MM.1S (cell line): Measurements from ENCODE around the gene ZSWIM9.

Experiments used
- CTCF ChIP-seq: fragments of 300-600 bp; sonication (generic); IDR thresholded peaks from 2 replicates; pipeline ENCODE4 v1.5.1; 2016; ENCODE audit warnings: antibody characterized with exemption, low read length, mixed read lengths
- EZH2 ChIP-seq: fragments of 300-600 bp; sonication (generic); optimal IDR thresholded peaks from 2 replicates; pipeline ENCODE3; 2017; ENCODE audit warnings: low read depth, mild to moderate bottlenecking, antibody characterized with exemption, low read length, mixed read lengths

DNA sequence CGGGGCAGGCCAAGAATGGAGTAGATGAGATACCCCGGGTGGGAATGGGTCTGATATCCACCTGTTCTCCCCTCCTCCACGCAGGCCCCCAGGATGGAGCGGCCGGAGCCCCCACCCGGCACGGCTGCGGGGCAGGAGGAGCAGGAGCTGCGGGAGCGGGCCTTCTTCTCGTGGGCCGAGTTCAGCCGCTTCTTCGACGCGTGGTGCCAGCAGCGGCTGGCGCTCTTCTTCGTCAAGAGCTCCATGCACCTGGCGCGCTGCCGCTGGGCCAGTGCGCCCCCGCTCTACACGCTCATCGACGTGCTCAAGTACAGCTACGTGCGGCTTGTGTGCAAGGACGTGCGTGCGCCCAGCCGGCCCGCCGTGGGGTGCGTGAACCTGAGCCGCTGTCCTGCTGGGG, 1.2 kb downstream of the ZSWIM9 start:
- no peak for TF ChIP-seq CTCF
- TF ChIP-seq EZH2 = no peak
